GM21529 (cell line): ENCODE results near the gene CDC34.

Experiments used
- ATAC-seq: cut with Tn5 transposase; IDR thresholded peaks from one replicate; pipeline ENCODE4 v1.9.1; 2021; ENCODE audit not compliant: unreplicated experiment

The CDC34 gene

GRCh38 chr19:585551-586110, 54.1 kb downstream of the CDC34 start:
- no peak for ATAC-seq

DNA sequence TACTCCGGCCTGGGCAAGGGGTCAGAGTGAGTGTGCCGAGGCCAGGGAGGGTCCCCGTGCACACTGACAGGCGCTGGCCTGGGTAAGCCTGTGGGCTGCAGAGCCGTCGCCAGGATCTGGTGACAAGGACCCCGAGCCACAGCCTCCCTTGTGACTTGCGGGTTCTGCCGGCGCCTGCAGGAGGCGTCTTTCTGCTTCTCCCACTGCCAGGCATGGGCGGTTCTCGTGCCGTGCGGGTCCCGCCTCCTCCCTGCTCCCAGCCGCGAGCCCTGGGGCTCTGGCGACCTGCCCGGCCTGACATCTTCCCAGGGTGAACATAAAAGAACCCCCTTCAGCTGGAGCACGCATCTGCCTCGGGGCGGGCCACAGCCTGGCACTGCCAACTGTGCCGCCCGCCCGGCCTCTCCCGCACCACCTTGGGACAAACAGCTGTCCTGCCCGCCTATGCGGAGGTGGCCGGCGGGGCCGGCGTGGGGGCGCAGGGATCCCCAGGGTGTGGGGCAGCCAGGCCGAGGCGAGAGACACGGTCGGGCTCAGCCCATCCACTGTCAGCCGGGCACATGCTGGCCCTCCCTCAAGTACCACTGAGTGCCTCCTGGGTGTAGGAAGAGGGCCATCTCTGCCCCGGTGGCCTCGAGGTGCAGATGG, 56.7 kb downstream of the CDC34 start:
- ATAC-seq, result no peak

GRCh38 chr19:588741-589692, 57.5 kb downstream of the CDC34 start:
- no peak for ATAC-seq

GRCh38 chr19:589693-590395, 58.3 kb downstream of the CDC34 start, which contains the start of gene HCN2:
Gene HCN2, plus strand, starts transcription at chr19:589881. Its CDS starts 65 bp downstream, at chr19:589946.
- ATAC-seq, result no peak

GRCh38 chr19:590396-590745, 58.8 kb downstream of the CDC34 start:
- ATAC-seq, result no peak

DNA sequence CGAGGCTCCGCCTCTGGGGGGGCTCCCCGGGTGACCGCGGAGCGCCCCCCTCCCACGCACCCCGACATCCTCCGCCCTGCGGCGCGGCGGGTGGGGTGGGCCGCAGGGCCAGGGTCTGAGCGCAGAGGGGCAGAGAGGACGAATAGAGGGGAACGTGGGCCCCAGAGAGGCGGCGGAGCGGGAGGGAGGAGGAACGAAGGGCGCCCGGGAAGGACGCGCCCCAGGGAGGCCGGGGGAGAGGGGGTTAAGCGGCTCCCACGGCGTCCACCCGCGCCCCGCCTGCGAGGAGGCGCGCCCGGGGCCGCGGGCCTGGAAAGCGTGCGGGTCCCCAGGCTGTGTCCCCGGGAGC, 59.2 kb downstream of the CDC34 start:
- ATAC-seq, result no peak

DNA sequence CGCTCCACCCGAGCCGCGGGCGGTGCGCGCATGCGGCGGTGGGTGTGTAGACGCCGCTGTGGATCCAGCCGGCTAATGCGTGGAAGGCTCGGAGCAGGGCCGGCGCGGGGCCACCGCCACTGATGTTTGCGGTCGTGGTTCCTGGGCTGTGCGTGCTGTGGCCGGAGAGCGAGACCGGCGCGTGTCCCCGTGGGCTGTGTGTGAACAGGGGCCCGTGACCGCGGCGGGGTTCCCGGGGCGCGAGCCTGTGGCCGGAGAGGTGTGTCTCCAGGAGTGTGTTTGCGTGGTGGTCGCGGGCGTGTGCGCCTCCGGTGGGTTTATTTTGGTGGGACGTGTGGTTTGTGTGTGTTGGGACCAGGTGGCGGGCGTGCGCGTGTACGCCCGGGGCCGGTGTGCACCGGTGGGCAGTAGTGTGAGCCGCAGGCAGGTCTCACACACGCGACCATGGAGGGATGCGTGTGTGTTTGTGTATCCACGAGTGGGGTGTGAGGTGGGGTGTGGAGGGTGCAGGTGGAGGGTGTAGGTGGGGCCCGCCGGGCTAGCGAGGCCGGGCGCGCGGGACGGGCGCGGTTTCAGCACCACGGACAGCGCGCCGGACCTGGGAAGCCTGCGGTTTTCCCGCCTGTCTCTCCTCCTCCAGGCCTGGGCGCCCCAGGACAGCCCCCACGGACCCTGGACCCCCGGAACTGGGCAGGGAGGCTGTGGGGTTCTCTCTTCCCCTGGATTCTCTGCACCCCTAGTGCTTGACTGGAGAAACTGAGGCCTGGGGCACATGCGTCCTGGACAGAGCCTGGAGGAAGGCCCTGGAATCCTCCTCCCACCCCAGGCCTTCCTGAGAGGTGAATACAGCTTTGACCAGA, 59.8 kb downstream of the CDC34 start:
- no peak for ATAC-seq
